Subcutaneous abdominal adipose tissue (tissue), 5 donors: ENCODE measurements around the gene FANCD2.
"Not testable (repeated sequence)": the region's sequence is repeated elsewhere in the genome, so short reads cannot be mapped to it uniquely, and the experiment has no call there.

Experiments
- H3K27ac ChIP-seq: one replicate; pipeline ENCODE4 v1.7.0; 2013; ENCODE audit warnings: low read depth, mild to moderate bottlenecking, inconsistent platforms, low read length, moderate library complexity
- H3K27me3 ChIP-seq, 5 donors: one replicate each; pipeline ENCODE4 v1.7.0; 2013; ENCODE audit warnings: low read length in 5 of 5, inconsistent platforms in 1 of 5; ENCODE audit not compliant: control insufficient read depth in 5 of 5, insufficient read depth in 4 of 5
- H3K36me3 ChIP-seq, 5 donors: one replicate each; pipeline ENCODE4 v1.7.0; 2013; ENCODE audit warnings: low read length in 5 of 5; ENCODE audit not compliant: control insufficient read depth in 5 of 5, insufficient read depth in 5 of 5
- H3K4me1 ChIP-seq, 5 donors: one replicate each; pipeline ENCODE4 v1.7.0; 2013; ENCODE audit warnings: low read length in 5 of 5, mild to moderate bottlenecking in 3 of 5, moderate library complexity in 1 of 5; ENCODE audit not compliant: control insufficient read depth in 5 of 5, insufficient read depth in 5 of 5
- H3K4me3 ChIP-seq, 5 donors: one replicate each; pipeline ENCODE4 v1.7.0; 2013; ENCODE audit warnings: low read length in 5 of 5, low read depth in 1 of 5
- H3K9ac ChIP-seq, 5 donors: one replicate each; pipeline ENCODE4 v1.7.0; 2013; ENCODE audit warnings: low read length in 5 of 5, mild to moderate bottlenecking in 4 of 5, moderate library complexity in 3 of 5
- H3K9me3 ChIP-seq, 5 donors: one replicate each; pipeline ENCODE4 v1.7.0; 2013; ENCODE audit warnings: low read length in 5 of 5; ENCODE audit not compliant: control insufficient read depth in 5 of 5
- donor health status: healthy.
- donor health status: healthy.
- donor health status: healthy.
- donor health status: healthy.
- donor health status: healthy.

Gene FANCD2

DNA sequence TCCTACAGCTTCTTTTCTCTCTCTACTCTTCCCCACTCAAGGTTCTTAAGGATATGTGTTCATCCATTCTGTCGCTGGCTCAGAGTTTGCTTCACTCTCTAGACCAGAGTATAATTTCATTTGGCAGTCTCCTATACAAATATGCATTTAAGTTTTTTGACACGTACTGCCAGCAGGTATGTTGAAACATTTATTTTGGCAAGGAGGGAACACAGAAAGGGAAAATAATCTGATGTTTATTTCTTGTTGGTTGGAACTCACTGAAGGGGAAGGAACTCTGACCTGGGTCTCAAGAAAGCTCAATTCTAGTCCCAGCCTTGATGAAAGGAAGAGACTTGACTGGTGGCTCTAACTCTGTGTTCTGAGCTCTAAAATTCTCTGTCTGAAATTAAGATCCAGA is 21.6 kb downstream of the FANCD2 start:
- H3K9me3 ChIP-seq: no peaks in the 10 kb centered on the region
- H3K9ac ChIP-seq: no peak overlapping the region
- H3K4me3 ChIP-seq: no peak overlapping the region
- no peaks in the 10 kb centered on the region for H3K4me1 ChIP-seq
- H3K27ac ChIP-seq: no peak overlapping the region
- H3K36me3 ChIP-seq: no peaks in the 10 kb centered on the region
- no peaks in the 10 kb centered on the region for H3K27me3 ChIP-seq

DNA sequence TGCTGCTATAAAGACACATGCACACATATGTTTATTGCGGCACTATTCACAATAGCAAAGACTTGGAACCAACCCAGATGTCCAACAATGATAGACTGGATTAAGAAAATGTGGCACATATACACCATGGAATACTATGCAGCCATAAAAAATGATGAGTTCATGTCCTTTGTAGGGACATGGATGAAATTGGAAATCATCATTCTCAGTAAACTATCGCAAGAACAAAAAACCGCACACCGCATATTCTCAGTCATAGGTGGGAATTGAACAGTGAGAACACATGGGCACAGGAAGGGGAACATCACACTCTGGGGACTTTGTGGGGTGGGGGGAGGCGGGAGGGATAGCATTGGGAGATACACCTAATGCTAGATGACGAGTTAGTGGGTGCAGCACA is 26.8 kb downstream of the FANCD2 start:
- H3K4me1 ChIP-seq, H3K4me3 ChIP-seq, H3K9me3 ChIP-seq, H3K27me3 ChIP-seq, H3K36me3 ChIP-seq, H3K9ac ChIP-seq, H3K27ac ChIP-seq: not testable (repeated sequence)

DNA sequence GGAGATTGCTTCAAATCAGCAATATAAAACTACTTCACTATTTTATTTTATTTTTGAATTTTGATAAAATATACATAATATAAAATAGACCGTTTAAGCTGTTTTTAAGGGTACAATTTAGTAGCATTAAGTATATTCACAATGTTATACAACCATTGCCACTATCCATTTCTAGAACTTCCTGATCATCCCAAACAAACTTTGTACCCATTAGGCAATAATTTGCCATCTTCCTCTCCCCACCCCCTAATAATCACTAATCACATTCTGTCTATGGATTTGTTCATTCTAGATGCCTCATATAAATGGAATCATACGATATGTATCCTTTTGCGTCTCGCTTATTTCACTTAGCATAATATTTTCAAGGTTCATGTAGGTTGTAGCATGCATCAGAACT is 28.9 kb downstream of the FANCD2 start:
- H3K27me3 ChIP-seq: no peaks in the 10 kb centered on the region
- H3K4me3 ChIP-seq: no peak overlapping the region
- no peak overlapping the region for H3K27ac ChIP-seq
- H3K36me3 ChIP-seq: no peaks in the 10 kb centered on the region
- no peaks in the 10 kb centered on the region for H3K4me1 ChIP-seq
- H3K9me3 ChIP-seq: no peaks in the 10 kb centered on the region
- no peak overlapping the region for H3K9ac ChIP-seq

DNA sequence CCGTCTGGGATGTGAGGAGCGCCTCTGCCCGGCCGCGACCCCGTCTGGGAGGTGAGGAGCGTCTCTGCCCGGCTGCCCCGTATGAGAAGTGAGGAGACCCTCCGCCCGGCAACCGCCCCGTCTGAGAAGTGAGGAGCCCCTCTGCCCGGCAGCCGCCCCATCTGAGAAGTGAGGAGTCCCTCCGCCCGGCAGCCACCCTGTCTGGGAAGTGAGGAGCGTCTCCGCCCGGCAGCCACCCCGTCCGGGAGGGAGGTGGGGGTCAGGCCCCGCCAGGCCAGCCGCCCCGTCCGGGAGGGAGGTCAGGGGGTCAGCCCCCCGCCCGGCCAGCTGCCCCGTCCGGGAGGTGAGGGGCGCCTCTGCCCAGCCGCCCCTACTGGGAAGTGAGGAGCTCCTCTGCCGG is 43.8 kb downstream of the FANCD2 start:
- H3K27ac ChIP-seq, H3K4me3 ChIP-seq, H3K36me3 ChIP-seq, H3K27me3 ChIP-seq, H3K9me3 ChIP-seq, H3K4me1 ChIP-seq, H3K9ac ChIP-seq: not testable (repeated sequence)

DNA sequence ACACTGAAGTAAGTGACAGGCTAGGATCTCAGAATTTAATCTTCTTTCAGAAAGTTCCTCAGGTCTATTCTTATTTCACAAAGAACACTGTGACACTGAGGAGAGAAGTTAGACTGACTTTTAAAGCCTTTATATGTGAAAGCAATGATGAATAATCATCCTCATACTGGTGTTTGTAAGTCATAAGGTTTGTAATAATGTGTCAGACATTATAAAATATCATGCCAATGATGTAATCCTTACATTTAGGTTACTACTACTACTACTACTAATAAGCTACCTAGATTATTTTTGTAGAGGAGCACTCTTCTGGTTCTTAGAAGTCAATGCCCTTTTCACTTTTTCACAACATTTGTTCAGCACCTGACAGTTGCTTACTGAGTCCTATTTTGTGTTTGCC is 48.4 kb downstream of the FANCD2 start:
- Histone ChIP-seq H3K27me3 (no peaks in the 10 kb centered on the region), H3K9ac (no peak overlapping the region), H3K9me3 (no peaks in the 10 kb centered on the region), H3K4me3 (no peak overlapping the region), H3K4me1 (no peaks in the 10 kb centered on the region), H3K36me3 (no peaks in the 10 kb centered on the region), H3K27ac (no peak overlapping the region)

DNA sequence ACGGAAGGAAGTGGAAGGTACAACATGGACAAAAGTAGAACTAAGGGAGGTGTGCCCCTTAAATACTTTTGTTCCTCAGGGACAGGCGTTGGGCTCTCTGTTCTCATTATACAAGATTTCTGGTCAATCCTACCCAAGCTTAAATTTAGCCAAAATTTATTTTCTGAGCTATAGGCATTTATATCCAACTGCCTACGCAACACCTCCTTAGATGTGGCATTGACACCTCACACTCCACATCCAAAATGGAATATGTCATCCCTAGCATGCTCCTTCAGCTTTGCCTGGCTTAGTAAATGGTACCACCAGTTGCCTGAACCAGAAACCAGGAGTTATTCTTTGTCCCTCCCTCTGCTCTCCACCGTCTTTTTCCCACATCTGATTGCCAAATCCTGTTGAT is 55.6 kb downstream of the FANCD2 start:
- H3K4me3 ChIP-seq: no peak overlapping the region
- H3K4me1 ChIP-seq: no peaks in the 10 kb centered on the region
- H3K27me3 ChIP-seq: no peaks in the 10 kb centered on the region
- H3K9me3 ChIP-seq: no peaks in the 10 kb centered on the region
- no peak overlapping the region for H3K9ac ChIP-seq
- no peak overlapping the region for H3K27ac ChIP-seq
- no peaks in the 10 kb centered on the region for H3K36me3 ChIP-seq

DNA sequence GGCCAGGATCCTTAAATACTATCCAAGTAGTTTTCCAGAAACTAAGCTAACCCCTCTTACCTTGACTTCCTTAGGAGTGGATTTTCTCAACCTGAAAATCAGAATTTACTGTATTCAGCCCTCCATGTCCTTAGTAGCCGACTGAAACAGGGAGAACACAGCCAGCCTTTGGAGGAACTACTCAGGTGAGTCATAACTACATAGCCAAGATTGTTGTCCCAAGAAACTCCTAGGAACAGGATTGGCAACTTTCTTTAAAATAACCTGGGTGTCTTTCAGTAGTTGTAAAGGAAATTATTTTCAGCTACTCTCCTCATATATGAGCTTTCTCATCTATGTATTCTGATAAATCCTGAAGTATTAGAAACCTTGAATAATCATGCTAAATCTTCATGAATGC is 59.5 kb downstream of the FANCD2 start:
- no peaks in the 10 kb centered on the region for H3K4me1 ChIP-seq
- H3K27me3 ChIP-seq: no peaks in the 10 kb centered on the region
- no peak overlapping the region for H3K27ac ChIP-seq
- no peaks in the 10 kb centered on the region for H3K9me3 ChIP-seq
- no peak overlapping the region for H3K4me3 ChIP-seq
- H3K9ac ChIP-seq: no peak overlapping the region
- H3K36me3 ChIP-seq: no peaks in the 10 kb centered on the region

DNA sequence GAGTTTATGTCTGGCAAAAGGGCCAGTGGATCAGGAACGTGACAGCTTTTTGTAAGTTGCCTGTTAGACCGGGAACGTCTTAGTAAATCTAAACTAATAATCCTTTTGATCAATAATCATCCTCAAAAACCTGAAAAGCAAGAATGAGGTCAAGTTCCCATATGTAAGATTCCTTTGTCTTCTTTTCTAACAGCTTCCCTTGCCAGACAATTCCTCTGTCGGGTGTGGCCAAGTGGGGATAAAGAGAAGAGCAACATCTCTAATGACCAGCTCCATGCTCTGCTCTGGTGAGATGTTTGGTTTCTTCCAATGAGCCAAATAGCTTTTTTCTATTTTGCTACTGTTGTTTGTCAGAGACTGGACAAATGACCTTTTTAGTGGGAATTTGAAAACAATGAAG is 62.0 kb downstream of the FANCD2 start:
- Histone ChIP-seq H3K27ac (no peak overlapping the region), H3K9me3 (no peaks in the 10 kb centered on the region), H3K27me3 (no peaks in the 10 kb centered on the region), H3K9ac (no peak overlapping the region), H3K4me1 (no peaks in the 10 kb centered on the region), H3K4me3 (no peak overlapping the region), H3K36me3 (no peaks in the 10 kb centered on the region)

DNA sequence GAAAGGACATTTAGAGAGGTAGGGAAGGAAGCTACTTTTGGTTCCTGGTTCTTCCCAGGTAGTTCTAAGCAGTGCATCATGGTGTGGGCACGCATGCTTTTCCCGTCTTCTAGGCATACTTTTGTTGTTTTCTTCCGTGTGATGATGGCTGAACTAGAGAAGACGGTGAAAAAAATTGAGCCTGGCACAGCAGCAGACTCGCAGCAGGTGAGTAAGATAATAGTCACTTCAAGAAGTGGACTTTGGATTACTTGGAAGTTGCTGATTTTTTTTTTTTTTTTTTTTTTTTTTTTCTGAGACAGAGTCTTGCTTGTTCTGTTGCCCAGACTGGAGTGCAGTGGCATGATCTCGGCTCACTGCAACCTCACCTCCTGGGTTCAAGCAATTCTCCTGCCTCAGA is 63.9 kb downstream of the FANCD2 start:
- no peak overlapping the region for H3K27ac ChIP-seq
- no peaks in the 10 kb centered on the region for H3K27me3 ChIP-seq
- no peaks in the 10 kb centered on the region for H3K36me3 ChIP-seq
- no peaks in the 10 kb centered on the region for H3K9me3 ChIP-seq
- H3K4me3 ChIP-seq: no peak overlapping the region
- no peaks in the 10 kb centered on the region for H3K4me1 ChIP-seq
- no peak overlapping the region for H3K9ac ChIP-seq

DNA sequence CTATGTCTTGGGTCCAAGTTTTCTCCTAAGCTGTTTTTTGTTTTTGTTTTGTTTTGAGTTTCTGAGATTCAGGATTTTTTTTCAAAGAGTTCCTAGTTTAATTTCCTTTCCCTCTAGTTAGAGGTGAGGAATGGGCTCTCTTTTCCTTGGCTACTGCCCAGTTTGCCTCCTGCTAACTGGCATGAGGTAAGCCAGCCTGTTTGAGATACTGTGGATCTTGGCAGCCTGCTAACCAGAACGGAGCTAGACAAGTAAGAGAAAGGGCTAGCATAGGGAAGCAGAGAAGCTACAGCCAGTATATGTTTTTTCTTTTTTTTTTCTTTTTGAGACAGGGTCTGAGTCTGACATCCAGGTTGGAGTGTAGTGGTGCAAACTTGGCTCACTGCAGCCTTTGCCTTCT is 64.5 kb downstream of the FANCD2 start:
- H3K36me3 ChIP-seq, H3K27me3 ChIP-seq: not testable (repeated sequence)

DNA sequence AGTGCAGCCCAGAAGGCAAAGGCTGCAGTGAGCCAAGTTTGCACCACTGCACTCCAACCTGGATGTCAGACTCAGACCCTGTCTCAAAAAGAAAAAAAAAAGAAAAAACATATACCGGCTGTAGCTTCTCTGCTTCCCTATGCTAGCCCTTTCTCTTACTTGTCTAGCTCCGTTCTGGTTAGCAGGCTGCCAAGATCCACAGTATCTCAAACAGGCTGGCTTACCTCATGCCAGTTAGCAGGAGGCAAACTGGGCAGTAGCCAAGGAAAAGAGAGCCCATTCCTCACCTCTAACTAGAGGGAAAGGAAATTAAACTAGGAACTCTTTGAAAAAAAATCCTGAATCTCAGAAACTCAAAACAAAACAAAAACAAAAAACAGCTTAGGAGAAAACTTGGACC is 65.2 kb downstream of the FANCD2 start:
- not testable (repeated sequence) for H3K9ac ChIP-seq, H3K4me3 ChIP-seq, H3K9me3 ChIP-seq, H3K27me3 ChIP-seq, H3K4me1 ChIP-seq, H3K36me3 ChIP-seq, H3K27ac ChIP-seq

More for the DNA sequence above, 64.5 kb downstream of the FANCD2 start:
- H3K9me3 ChIP-seq, H3K9ac ChIP-seq, H3K4me3 ChIP-seq, H3K27ac ChIP-seq, H3K4me1 ChIP-seq: not testable (repeated sequence)
